HG03196 (cell line): ENCODE data around the gene CAPN5.
"Not testable (repeated sequence)": the region's sequence is repeated elsewhere in the genome, so short reads cannot be mapped to it uniquely, and the experiment has no call there.

Experiments used
- ATAC-seq: cut with Tn5 transposase; IDR thresholded peaks from one replicate; pipeline ENCODE4 v1.9.1; 2021; ENCODE audit not compliant: unreplicated experiment

CAPN5 gene

GRCh38 chr11:77095551-77096490 is 29.1 kb downstream of the CAPN5 start:
- ATAC-seq, result no peak

GRCh38 chr11:77096591-77097019 is 29.8 kb downstream of the CAPN5 start:
- no peak for ATAC-seq

DNA sequence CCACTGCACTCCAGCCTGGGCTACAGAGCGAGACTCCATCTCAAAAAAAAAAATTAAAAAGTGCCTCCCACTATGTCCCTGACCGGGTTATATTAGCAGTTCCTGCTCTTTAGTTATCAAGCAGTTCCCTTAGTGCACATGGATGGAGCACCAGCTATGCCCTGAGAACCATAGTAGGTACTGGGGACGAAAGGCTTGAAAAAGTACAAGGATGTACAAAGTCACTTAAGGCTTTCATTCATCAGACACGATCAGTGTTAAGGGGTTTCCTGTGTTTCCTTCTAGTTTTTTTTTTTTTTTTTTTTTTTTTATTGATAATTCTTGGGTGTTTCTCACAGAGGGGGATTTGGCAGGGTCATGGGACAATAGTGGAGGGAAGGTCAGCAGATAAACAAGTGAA is 30.4 kb downstream of the CAPN5 start:
- ATAC-seq, result not testable (repeated sequence)

GRCh38 chr11:77100166-77101042 is 33.6 kb downstream of the CAPN5 start:
- no peak for ATAC-seq

DNA sequence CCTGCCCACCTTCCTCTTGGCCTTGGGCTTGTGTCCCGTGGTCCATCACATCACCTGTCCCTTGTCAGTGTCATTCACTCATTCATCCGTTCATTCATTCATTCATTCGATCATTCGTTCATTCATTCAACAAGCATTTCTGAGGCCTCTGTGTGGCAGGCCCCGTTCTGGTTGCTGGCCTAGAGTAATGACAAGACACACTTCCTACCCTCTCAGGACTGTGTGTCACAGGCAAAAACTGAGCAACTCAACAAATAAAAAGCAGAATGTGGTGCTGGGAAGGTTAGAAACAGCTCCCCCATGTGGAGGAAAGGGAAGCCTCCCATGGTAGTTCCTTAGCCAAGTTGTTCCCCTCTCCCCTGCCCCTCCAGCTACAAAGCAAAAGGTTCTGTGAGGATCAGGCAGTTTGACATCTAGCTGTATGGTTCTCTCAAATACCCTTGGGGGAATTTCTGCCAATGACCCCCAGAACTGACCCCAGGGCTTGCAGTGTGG is 34.3 kb downstream of the CAPN5 start:
- ATAC-seq, result no peak

GRCh38 chr11:77102246-77103210 is 35.8 kb downstream of the CAPN5 start, which contains the start of gene OMP:
Gene OMP (plus strand): TSS chr11:77102840. CDS start chr11:77102840, 0 bp downstream.
- no peak for ATAC-seq

GRCh38 chr11:77103319-77103718 is 36.5 kb downstream of the CAPN5 start:
- ATAC-seq, result no peak

DNA sequence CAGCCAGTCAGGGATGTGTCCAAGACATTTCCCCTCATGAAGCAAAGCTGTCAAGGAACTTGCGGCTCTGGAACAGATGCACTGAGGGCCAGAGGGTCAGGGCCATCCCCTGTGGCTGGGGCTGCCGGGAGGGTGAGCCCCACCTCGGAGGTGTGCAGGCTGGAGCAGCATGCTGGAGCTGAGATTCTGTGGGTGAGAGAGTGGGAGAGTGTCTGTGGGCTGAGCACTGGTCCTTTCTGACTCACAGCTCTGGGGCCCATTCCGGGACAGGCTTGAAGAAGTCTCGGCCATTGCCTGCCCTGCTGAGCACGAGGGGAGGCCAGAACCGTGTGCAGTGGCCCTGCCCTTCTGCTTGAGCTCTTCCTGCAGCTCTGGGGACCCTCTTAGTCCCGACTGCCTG is 38.0 kb downstream of the CAPN5 start:
- ATAC-seq, result no peak

GRCh38 chr11:77106321-77106720 is 39.5 kb downstream of the CAPN5 start:
- ATAC-seq, result no peak

DNA sequence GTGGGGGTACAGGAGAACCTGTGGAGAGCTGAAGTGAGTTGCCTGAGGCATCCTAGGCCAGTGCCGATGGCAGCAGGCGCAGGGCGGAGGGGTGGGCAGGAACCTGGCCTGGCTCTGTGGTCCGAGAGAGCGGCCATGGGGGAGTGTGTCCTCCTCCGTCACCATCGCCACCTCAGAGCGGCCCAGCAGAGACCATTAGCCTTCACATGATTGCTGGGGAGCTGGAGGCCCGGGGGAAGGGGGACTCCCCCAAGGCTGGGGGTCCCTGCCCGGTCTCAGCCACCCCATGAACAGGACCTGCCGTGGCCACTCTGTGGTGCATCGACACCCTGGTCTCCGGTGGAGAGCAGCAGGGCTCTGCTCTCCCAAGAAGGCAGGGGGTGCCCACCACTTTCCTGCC is 40.0 kb downstream of the CAPN5 start:
- ATAC-seq, result no peak

GRCh38 chr11:77107950-77108349 is 41.2 kb downstream of the CAPN5 start:
- ATAC-seq, result no peak

GRCh38 chr11:77108436-77108835 is 41.7 kb downstream of the CAPN5 start:
- no peak for ATAC-seq

- ATAC-seq, result no peak
Measured at GRCh38 chr11:77109236-77110019, 42.7 kb downstream of the CAPN5 start.

DNA sequence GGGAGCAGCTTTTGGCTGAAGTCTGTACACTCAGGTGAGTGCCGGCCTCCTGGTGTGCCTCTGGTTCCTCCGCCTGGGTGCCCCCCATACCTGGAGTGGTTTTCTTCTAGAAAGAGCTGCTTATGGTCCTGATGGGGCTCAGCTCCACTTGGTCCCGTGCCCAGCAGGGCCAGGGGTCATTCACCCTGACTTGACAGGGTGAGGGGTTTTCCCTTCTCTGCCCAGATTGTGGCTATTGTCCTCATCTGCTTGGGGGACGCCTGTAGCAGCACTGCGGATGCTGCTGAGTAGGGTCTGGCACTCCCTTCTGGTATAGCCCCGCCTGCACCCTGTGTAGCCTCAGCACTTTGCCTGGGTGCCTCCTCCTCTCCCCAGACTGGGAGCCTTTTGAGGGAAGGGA is 44.1 kb downstream of the CAPN5 start:
- ATAC-seq, result no peak

DNA sequence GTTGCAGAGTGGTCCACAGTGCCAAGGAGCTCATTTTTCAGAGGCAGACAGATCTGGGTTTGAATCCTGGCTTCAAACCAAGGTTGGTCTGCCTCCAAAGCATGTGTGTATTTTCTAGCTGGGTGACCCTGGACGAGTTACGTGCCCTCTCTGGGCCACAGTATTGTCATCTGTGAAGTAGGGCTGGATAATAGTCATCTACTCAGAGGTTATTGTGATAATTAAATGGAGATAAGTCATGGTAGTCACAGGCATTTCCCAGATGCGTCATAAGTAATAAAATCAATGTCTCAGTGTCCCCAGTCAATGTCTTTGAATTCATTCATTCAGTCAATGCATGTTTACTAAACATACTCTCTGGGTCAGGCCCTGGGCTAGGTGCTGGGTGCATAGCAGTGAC is 44.5 kb downstream of the CAPN5 start:
- no peak for ATAC-seq

DNA sequence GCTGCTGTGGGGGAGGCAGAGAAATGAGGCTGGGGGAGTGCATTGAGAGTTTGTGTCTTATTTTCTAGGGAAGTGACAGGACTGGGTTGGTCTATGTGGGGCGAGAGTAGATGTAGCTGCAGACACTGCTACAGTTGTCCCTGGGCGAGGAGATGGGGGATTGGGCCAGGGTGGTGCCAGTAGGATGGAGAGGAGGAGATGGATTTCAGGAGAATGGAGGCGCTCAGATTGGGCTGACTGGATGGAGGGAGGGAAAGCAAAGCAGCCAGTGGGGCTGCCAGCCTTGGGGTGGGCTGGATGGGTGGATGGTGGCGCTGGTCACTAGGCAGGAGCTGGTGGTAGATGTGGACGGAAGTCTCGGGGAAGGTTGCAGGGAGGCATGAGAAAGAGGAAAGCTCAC is 45.2 kb downstream of the CAPN5 start:
- ATAC-seq, result no peak

DNA sequence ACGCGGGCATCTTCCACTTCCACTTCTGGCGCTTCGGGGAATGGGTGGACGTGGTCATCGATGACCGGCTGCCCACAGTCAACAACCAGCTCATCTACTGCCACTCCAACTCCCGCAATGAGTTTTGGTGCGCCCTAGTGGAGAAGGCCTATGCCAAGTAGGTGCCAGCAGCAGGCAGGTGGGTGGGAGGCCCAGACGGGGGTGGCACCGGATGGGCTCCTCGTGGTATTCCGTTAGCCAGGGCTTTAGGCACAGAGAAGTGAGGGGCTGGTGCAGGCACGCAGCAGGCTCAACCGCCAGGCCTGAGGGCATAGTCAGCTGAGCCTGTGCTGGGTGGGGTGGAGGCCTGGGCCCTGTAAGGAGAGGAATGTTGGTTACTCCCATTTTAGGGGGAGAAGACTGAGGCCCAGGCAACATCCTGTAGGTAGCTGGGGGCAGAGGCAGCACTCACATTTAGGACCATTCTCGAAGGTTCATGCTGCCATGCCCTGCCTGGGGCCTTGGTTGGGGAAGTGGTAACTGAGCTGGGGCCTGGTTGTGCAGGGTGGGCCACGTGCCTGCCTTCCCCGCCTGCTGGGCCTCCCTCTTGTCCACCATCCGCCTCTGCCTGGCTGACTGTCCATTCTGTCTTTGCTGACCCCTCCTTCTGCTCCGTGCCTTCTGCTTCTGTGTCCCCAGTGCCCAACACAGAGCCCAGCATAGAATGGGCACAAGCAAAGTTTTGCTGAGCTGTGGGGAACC is 46.0 kb downstream of the CAPN5 start:
- ATAC-seq, result no peak

DNA sequence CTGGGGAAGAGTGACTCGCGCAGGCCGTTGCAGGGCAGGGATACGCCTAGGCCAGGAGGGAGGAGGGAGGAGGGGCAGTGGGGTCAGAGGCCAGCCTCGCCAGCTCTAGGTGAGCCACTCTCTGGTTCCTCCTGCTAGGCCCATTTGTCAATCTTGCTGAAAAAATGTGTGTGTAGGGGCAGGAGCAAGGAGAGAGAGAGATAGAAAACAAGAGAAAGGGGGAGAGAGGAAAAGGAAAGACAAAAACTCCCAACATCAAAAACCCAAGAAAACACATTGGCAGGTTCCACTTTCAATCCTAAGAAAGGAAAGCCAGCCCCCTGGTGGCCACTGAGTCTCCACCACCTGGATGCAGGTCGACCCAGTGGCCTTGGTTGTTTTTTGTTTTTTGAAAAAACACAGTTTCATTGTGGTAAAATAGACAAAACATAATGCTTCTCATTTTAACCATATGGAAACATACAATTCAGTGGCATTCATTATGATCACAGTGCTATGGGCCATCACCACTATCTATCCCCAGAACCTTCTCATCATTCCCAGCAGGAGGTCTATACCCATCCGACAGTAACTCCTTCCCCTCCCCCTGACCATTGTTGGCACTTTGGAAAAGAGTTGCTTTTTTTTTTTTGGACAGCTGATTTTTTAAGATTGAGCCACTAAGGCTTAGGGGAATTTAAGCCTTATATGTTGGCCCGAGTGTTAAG is 46.8 kb downstream of the CAPN5 start:
- no peak for ATAC-seq
